ENCODE measurements around the gene MAP2. TPM values are rescaled to one million over a fixed set of nuclear protein-coding genes. Genes with fewer than 3 reads are reported as not detected.

The MAP2 gene
- total and polyA plus RNA-seq, 2 of the 13 experiments (the other 11 are each of a cell fraction or from before 2014, with no cell fraction given), result 0.08 TPM; not detected in 1

- ATAC-seq, result no peak
- Histone ChIP-seq H3K4me2 (ENCODE audit: low read depth, low read length) (no peak overlapping the region), H3K27ac (ENCODE audit: extremely low read length, insufficient read depth, low read length) (no peak overlapping the region), H3K9me3 (ENCODE audit: low read length) (no peaks in the 10 kb centered on the region), H2AFZ (ENCODE audit: low read length) (no peak overlapping the region), H3K36me3 (replicated peaks in 1 of 2; ENCODE audit: control insufficient read depth in 1 of 2, insufficient read depth in 2 of 2, low read length in 2 of 2) (no peaks in the 10 kb centered on the region), H3K79me2 (ENCODE audit: insufficient read depth, low read length) (no peaks in the 10 kb centered on the region), H3K9ac (ENCODE audit: insufficient read depth, low read depth, low read length) (no peak overlapping the region), H3K4me3 (replicated peaks in 1 of 3; ENCODE audit: insufficient read depth in 1 of 3, low read depth in 2 of 3, low read length in 3 of 3) (no peak overlapping the region), H3K27me3 (ENCODE audit: control insufficient read depth in 1 of 2, insufficient read depth in 2 of 2, low read length in 2 of 2) (no peaks in the 10 kb centered on the region), H4K20me1 (ENCODE audit: insufficient read depth, low read length) (no peaks in the 10 kb centered on the region), H3K4me1 (ENCODE audit: insufficient read depth, low read length) (no peaks in the 10 kb centered on the region)
- ChIA-PET POLR2A (no interaction called here), CTCF (ENCODE audit: low intra/inter-chr PET ratio, low total read pairs) (no interaction called here)
- WGBS (ENCODE audit: low lambda C conversion rate), result 4% methylated on average over 2 of the region's 2 CpGs
- DNase-seq (ENCODE audit: low spot score), result no peak
- TF ChIP-seq MBNL3 (CRISPR knock-in tag; conservative IDR thresholded peaks at IDR 0.05) (no peak), ZKSCAN5 (CRISPR knock-in tag; IDR thresholded peaks at IDR 0.05) (no peak), MNT (IDR thresholded peaks at IDR 0.05) (0 out of 2 replicates have a peak, but pooled peaks have one; percentile 18), PHF8 (CRISPR knock-in tag; IDR thresholded peaks at IDR 0.05) (no peak)
- BruUV-seq (replicated peaks), result no TSS peak
- intact Hi-C loops (cut with micrococcal nuclease; ENCODE audit: unreplicated experiment), result no loop called here
- no peak for FAIRE-seq
- in situ Hi-C loops (cut with HindIII; ENCODE audit: extremely low pct_ligation_motif_present, low pct_unique_long_range_greater_than_20kb), result no loop called here
Measured at GRCh38 chr2:209532321-209532720, 108.5 kb downstream of the MAP2 start.

- H3K36me3 ChIP-seq (replicated peaks in 1 of 2; ENCODE audit: control insufficient read depth in 1 of 2, insufficient read depth in 2 of 2, low read length in 2 of 2), result no peaks in the 10 kb centered on the region
- ATAC-seq, result no peak
- no peaks in the 10 kb centered on the region for H3K27me3 ChIP-seq (ENCODE audit: control insufficient read depth in 1 of 2, insufficient read depth in 2 of 2, low read length in 2 of 2)
- H3K79me2 ChIP-seq (ENCODE audit: insufficient read depth, low read length), result no peaks in the 10 kb centered on the region
- no TSS peak for BruUV-seq (replicated peaks)
- no peak for FAIRE-seq
- no peak overlapping the region for H2AFZ ChIP-seq (ENCODE audit: low read length)
- H3K27ac ChIP-seq (ENCODE audit: extremely low read length, insufficient read depth, low read length), result no peak overlapping the region
- intact Hi-C loops (cut with micrococcal nuclease; ENCODE audit: unreplicated experiment) (no loop called here), in situ Hi-C loops (cut with HindIII; ENCODE audit: extremely low pct_ligation_motif_present, low pct_unique_long_range_greater_than_20kb) (no loop called here)
- H4K20me1 ChIP-seq (ENCODE audit: insufficient read depth, low read length), result no peaks in the 10 kb centered on the region
- H3K4me3 ChIP-seq (replicated peaks in 1 of 3; ENCODE audit: insufficient read depth in 1 of 3, low read depth in 2 of 3, low read length in 3 of 3), result no peak overlapping the region
- H3K9ac ChIP-seq (ENCODE audit: insufficient read depth, low read depth, low read length), result no peak overlapping the region
- POLR2A ChIA-PET, result no interaction called here
- CTCF ChIA-PET (ENCODE audit: low intra/inter-chr PET ratio, low total read pairs), result no interaction called here
- 0% methylated on average over 3 of the region's 3 CpGs for WGBS (ENCODE audit: low lambda C conversion rate)
- no peak overlapping the region for H3K4me2 ChIP-seq (ENCODE audit: low read depth, low read length)
- no peaks in the 10 kb centered on the region for H3K4me1 ChIP-seq (ENCODE audit: insufficient read depth, low read length)
- DNase-seq (ENCODE audit: low spot score), result no peak
- no peaks in the 10 kb centered on the region for H3K9me3 ChIP-seq (ENCODE audit: low read length)
- TF ChIP-seq ESRRA (CRISPR knock-in tag; IDR thresholded peaks at IDR 0.05; ENCODE audit: low read depth) (no peak), ELK4 (CRISPR knock-in tag; IDR thresholded peaks at IDR 0.05; ENCODE audit: borderline replicate concordance) (no peak), ZNF740 (CRISPR knock-in tag; IDR thresholded peaks at IDR 0.05) (no peak), DPF2 (CRISPR knock-in tag; IDR thresholded peaks at IDR 0.05; ENCODE audit: borderline replicate concordance, low read depth) (no peak), XRCC5 (optimal IDR thresholded peaks at IDR 0.05; ENCODE audit: low read length) (no peak), ZNF496 (CRISPR knock-in tag; IDR thresholded peaks at IDR 0.05; ENCODE audit: insufficient replicate concordance) (no peak), YEATS2 (CRISPR knock-in tag; IDR thresholded peaks at IDR 0.05; ENCODE audit: borderline replicate concordance) (no peak), CEBPG (CRISPR knock-in tag; IDR thresholded peaks at IDR 0.05) (no peak), ZFP90 (CRISPR knock-in tag; IDR thresholded peaks at IDR 0.05; ENCODE audit: borderline replicate concordance) (no peak), PLSCR1 (CRISPR knock-in tag; IDR thresholded peaks at IDR 0.05; ENCODE audit: borderline replicate concordance) (no peak), EEA1 (CRISPR knock-in tag; IDR thresholded peaks at IDR 0.05; ENCODE audit: borderline replicate concordance) (no peak), CENPBD1 (CRISPR knock-in tag; IDR thresholded peaks at IDR 0.05; ENCODE audit: borderline replicate concordance, low read depth) (no peak)
Measured at GRCh38 chr2:209533391-209533790, 109.5 kb downstream of the MAP2 start.

All from HepG2 (cell line).